GM19025 (cell line): ENCODE data around the gene ODAD3.
"Not testable (repeated sequence)": the region's sequence is repeated elsewhere in the genome, so short reads cannot be mapped to it uniquely, and the experiment has no call there.

Experiments
- ATAC-seq: cut with Tn5 transposase; IDR thresholded peaks from one replicate; pipeline ENCODE4 v1.9.1; 2021; ENCODE audit warnings: mild to moderate bottlenecking, low read depth, moderate library complexity; ENCODE audit not compliant: unreplicated experiment

The ODAD3 gene

GRCh38 chr19:11379269-11379845, 55.6 kb downstream of the ODAD3 start:
- not testable (repeated sequence) for ATAC-seq

- ATAC-seq, result no peak
Measured at GRCh38 chr19:11378319-11379189, 56.4 kb downstream of the ODAD3 start.

GRCh38 chr19:11377756-11378155, 57.2 kb downstream of the ODAD3 start:
- no peak for ATAC-seq

- ATAC-seq, result no peak
Measured at GRCh38 chr19:11377237-11377636, 57.7 kb downstream of the ODAD3 start.

GRCh38 chr19:11375143-11375948, 59.6 kb downstream of the ODAD3 start:
- no peak for ATAC-seq

GRCh38 chr19:11374433-11375142, 60.3 kb downstream of the ODAD3 start, which contains the start of gene SWSAP1:
Gene SWSAP1 (plus strand): TSS chr19:11374666. CDS start chr19:11374681, 15 bp downstream.
- peak; percentile 91 for ATAC-seq

- ATAC-seq, result no peak
Measured at GRCh38 chr19:11373885-11374432, 61.0 kb downstream of the ODAD3 start.

- ATAC-seq, result no peak
Measured at GRCh38 chr19:11373166-11373884, 61.6 kb downstream of the ODAD3 start.

- ATAC-seq, result no peak
Measured at GRCh38 chr19:11370744-11371143, 64.2 kb downstream of the ODAD3 start.
